Measurements from ENCODE around the gene COL5A1. TPM values are rescaled to one million over a fixed set of nuclear protein-coding genes. Genes with fewer than 3 reads are reported as not detected.

The COL5A1 gene
- total RNA-seq, 4 donors from 2014 or later: 4.9 to 97.4 (median 11.9) TPM

DNA sequence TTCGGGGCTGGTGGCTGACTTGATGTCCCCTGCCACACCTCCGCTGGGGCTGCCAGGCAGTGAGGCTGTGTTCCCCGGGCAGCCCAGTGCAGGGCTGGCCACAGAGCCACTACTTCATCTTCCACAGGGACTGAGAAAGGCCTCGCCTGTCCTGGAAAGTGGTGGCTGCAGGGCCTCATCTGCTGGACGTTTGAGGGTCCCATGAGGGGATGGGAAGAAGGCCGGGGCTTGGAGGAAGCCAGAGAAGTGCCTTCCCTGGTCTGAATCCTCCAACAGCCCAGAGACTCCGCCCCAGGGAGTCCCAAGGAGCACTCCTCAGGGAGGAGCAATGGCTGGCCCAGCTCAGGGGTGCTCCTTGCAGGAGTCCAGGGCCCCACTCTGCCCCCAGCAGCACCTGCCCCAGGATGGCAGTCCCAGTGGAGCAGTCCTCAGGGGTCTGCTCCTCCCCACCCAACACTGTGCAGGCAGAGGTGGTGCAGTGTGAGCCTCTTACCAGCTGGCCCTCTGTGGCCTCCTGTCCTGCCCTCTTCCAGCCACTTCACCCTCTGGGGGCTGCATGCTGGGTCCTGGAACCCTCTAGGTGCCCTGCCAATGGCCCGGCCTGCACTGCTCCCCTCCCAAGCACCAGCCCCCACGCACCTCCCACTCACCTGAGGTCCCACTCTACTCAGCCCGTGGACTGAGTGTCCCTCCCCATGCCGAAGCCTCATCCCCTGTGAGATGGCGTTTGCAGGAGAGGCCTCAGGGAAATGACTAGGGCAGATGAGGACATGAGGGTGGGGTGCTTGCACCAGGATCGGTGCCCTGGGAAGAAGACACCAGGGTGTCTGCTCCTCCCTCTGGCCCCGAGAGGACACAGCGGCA lies 47.3 kb upstream of the COL5A1 start:
- Histone ChIP-seq H3K9me3 (no peaks in the 10 kb centered on the region), H3K36me3 (no peaks in the 10 kb centered on the region), H3K27ac (no peak overlapping the region), H3K27me3 (no peaks in the 10 kb centered on the region), H3K4me1 (no peaks in the 10 kb centered on the region), H3K4me3 (no peak overlapping the region)
- TF ChIP-seq POLR2A (IDR thresholded peaks at IDR 0.05) (no peak), CTCF (IDR thresholded peaks at IDR 0.05) (no peak)
- DNase-seq: peak in 1 of 3 donors; percentile 29

- H3K4me1 ChIP-seq: no peaks in the 10 kb centered on the region
- no peak overlapping the region for H3K27ac ChIP-seq
- no peak overlapping the region for H3K4me3 ChIP-seq
- no peaks in the 10 kb centered on the region for H3K36me3 ChIP-seq
- H3K9me3 ChIP-seq: no peaks in the 10 kb centered on the region
- TF ChIP-seq POLR2A (IDR thresholded peaks at IDR 0.05): no peak
- TF ChIP-seq CTCF (IDR thresholded peaks at IDR 0.05): no peak
- DNase-seq: peak in 1 of 3 donors; percentile 23
- H3K27me3 ChIP-seq: no peaks in the 10 kb centered on the region
These were observed 46.6 kb upstream of the COL5A1 start for GRCh38 chr9:134595014-134595413.

DNA sequence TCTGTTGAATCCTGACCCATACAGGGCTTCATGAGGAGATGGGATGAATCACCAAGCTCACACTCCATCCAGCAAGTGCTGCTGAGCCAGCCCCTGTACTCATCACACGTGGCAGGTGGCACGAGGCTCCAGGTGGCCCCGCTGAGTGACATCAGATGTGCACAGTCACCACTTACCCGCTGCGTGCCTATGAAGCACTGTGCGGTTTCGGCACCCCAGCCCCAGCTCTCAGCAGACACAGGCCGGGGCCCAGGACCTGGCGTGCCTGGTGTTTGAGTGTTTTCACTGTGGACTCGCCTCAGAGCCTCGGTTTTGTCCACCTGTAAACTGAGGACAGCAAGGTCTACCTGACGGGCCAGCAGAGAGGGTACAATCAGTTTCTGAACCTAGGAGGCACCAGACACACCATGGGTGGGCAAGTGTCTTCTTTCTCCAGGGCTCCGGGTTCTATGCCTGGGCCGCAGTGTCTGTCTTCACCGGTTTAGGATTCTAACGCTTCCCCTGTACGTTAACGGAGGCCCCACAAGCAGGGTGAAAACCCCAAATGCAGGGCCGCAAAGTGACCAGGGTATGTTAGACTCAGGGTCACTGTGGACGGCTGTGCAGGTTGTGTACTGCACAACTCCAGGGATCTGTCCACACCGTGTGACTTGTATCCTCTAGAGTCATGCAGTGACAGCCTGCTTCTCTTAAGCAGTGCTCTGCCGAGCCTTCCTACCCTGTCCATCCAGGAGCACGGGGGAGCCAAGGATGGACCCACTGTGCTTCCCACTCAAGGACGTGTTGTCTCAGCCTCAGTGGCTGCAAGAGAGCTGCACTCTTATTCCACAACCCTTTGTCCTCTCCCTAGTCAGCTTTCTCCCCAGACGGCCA lies 44.3 kb upstream of the COL5A1 start:
- TF ChIP-seq POLR2A (IDR thresholded peaks at IDR 0.05) (no peak), CTCF (IDR thresholded peaks at IDR 0.05) (no peak)
- Histone ChIP-seq H3K9me3 (no peaks in the 10 kb centered on the region), H3K36me3 (no peaks in the 10 kb centered on the region), H3K4me1 (no peaks in the 10 kb centered on the region), H3K4me3 (no peak overlapping the region), H3K27me3 (no peaks in the 10 kb centered on the region), H3K27ac (no peak overlapping the region)
- peak in 1 of 3 donors; percentile 36 for DNase-seq

DNA sequence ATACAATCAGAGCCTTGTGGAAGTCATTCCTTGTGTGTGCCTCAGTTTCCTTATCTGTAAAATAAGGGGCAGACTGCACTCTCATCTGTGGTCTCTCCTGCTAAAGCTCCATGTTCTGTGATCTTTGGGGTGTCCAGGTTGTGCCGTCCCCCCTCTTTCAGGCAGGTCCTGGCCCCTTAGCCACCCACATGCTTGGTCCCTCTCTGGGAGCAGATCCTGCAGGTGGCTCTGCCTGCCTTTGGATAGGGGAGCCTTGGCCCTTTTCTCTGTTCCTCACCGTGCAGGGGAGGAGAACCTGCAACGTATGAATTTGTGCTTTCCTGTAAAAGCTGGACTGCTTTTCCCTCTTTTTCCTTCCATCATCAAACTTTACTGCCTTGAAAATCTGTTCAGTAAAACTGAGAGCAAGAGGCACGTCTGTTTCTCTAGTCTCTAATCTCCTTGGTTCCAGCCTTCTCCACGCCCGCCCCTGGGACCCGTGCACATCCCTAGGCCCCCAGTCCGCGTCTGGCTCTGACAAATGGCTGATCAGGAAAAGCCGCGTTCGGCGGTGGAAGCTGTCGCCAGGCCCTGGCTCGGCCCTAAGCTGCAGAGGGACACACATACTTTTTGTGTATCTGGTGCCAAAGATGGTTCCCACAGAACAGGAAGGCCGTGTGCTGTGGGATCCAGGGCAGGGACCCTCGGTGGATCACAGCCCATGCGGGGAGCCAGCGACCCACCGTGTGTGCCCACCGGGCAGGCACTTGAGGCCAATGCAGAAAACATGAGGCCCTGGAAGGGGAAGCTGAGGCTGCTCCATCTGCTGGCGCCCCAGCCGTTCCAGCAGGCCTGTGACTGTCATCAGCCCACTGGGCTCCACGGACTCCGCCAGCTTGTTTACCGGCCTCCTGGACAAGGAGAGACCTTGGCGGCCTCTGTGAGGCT lies 43.4 kb upstream of the COL5A1 start:
- no peak for TF ChIP-seq POLR2A (IDR thresholded peaks at IDR 0.05)
- no peak for TF ChIP-seq CTCF (IDR thresholded peaks at IDR 0.05)
- peak in 1 of 3 donors; percentile 38 for DNase-seq

GRCh38 chr9:134598884-134599245 lies 42.7 kb upstream of the COL5A1 start:
- TF ChIP-seq CTCF (IDR thresholded peaks at IDR 0.05) (no peak), POLR2A (IDR thresholded peaks at IDR 0.05) (no peak)
- Histone ChIP-seq H3K27me3 (no peaks in the 10 kb centered on the region), H3K4me1 (no peaks in the 10 kb centered on the region), H3K27ac (no peak overlapping the region), H3K4me3 (no peak overlapping the region), H3K36me3 (no peaks in the 10 kb centered on the region), H3K9me3 (no peaks in the 10 kb centered on the region)
- DNase-seq: no peak

More for the DNA sequence above, 43.4 kb upstream of the COL5A1 start:
- Histone ChIP-seq H3K4me1 (no peaks in the 10 kb centered on the region), H3K4me3 (no peak overlapping the region), H3K27me3 (no peaks in the 10 kb centered on the region), H3K36me3 (no peaks in the 10 kb centered on the region), H3K27ac (no peak overlapping the region), H3K9me3 (no peaks in the 10 kb centered on the region)

Data from Peyer's patch (tissue), 4 donors.